ENCODE data around the gene TWF2. TPM values are rescaled to one million over a fixed set of nuclear protein-coding genes. Genes with fewer than 3 reads are reported as not detected.
"Not testable (repeated sequence)": the region's sequence is repeated elsewhere in the genome, so short reads cannot be mapped to it uniquely, and the experiment has no call there.

Gene TWF2
- total RNA-seq (2014; rRNA removed; shearing (Covaris generic); ENCODE audit: low replicate concordance): 37.4 and 100 TPM in 2 replicates

DNA sequence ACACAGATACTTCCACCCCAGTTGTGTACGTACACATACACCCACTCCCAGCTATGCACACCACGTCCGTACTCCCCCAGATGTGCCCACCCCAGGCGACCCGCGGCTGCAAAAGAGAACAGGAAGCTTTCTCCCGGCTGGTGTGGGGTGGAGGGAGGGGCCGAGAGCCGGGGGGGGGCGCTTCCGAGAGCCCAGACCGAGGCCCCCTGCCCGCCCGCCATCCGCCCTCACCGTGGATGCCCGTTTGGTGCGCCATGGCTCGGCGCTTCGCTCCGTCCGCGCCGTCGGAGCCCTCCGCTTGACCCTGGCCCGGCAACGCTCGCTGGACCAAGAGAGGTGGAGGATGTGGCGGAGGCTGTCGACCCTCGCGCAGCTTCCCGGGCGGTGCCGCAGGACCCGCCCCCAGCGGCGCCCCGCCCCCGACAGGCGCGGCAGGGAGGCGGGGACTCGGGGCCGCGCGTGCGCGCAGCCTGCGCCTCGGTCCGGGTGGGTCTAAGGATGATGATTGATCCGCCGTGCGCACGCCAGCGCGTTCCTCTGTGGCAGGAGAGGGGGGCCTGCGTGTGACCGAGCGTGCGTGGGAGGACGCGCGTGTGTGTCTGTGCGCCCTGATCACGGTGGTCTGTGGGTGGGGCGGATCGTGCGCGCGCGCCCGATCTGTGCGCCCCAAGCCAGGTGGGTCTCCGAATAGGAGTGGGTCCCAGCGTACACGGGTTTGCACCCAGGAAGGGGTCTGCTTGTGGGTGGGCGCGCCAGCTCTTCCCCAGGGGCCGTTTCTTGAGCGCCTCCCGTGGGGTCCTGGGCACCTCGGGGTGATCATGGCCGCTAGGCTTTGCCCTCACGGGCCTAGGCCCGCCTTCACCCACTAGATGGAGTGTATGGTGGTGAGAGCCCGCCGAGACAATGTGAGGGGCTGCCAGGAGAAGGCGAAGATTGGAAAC lies at the start of gene TWF2:
TSS of gene TWF2 (minus strand) at position 398 of the 941 bp plus-strand sequence. CDS start at position 256, 142 bp downstream.
- H3K4me3 ChIP-seq: peak within 1 kb of the TSS; percentile 76
- H3K27me3 ChIP-seq: no peaks in the 10 kb centered on the region
- peak; percentile 66 for DNase-seq
- peaks cover 6% of the 10 kb centered on the region for H3K36me3 ChIP-seq
- no peaks in the 10 kb centered on the region for H3K9me3 ChIP-seq

DNA sequence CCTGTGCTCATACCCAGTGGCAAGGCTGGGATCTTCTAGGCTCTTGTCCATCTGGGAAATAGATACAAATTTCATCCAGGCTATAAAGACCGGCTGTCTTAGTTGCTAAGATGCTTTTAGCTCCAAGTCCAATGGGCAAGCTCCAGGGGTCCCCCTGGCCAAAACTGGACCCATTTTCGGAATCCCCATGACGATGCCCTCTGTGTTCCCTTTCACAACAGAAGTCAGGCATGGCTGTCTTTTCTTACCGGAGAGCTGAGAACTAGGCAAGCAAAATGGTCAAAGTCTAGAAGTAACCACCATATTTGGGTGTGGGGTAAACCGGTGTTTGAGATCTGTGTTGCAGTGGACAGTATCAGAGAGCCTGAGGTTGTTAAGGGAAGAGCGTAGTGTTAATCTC lies 49.7 kb upstream of the TWF2 start:
- peak overlapping the region; percentile 98 for H3K4me3 ChIP-seq
- no peaks in the 10 kb centered on the region for H3K27me3 ChIP-seq
- no peaks in the 10 kb centered on the region for H3K9me3 ChIP-seq
- H3K36me3 ChIP-seq: no peaks in the 10 kb centered on the region; the same call in 1 of the 2 replicates
- DNase-seq: no peak

DNA sequence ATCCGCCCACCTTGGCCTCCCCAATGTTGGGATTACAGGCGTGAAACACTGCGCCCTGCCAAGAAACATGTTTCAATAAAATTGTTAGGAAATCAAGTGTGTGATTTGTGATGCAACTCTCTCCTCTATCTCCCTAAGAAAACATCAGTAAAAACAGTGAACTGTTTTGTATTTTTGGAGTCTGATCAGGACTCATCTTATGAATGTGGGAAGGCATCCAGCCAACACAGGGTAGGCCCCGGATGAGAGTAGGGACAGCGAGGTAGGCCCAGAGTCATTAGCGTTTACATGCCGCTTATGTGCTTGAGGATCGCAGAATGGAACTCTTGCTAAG lies 47.8 kb upstream of the TWF2 start:
- DNase-seq: no peak
- Histone ChIP-seq H3K9me3 (no peaks in the 10 kb centered on the region), H3K36me3 (no peaks in the 10 kb centered on the region; the same call in 1 of the 2 replicates), H3K4me3 (peak overlapping the region; percentile 98), H3K27me3 (no peaks in the 10 kb centered on the region)

DNA sequence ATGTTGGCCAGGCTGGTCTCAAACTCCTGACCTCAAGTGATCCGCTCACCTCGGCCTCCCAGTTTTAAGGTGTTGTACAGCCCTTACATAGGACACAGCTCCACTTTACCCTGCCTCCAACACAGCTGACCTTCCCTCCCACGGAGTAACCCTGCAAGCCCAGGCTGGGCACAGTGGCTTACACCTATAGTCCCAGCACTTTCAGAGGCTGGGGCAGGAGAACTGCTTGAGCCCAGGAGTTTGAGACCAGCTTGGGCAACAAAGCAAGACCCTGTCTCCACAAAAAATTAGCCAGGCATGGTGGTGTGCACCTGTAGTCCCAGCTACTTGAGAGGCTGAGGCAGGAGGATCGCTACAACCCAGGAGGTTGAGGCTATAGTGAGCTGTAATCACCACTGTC lies 45.1 kb upstream of the TWF2 start:
- not testable (repeated sequence) for DNase-seq, H3K9me3 ChIP-seq, H3K27me3 ChIP-seq, H3K4me3 ChIP-seq, H3K36me3 ChIP-seq

DNA sequence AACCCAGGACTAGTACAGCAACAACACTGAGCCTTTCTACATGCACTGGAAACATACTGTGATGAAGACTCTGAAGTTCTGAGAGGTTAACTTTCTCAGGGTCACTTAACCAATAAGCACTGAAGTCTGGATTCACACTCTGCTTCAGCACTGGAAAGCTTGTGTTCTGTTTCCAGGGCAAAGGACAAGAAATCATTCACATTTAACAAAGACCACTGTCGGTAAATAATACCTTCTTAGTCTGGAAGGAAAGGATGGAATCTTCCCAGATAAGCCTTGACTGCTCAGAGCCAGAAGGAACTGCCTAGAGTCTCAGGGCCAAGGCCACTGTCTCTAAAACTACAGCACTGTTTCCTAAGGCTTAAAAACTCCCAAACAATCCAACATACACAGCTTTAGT lies 44.3 kb upstream of the TWF2 start:
- H3K27me3 ChIP-seq: no peaks in the 10 kb centered on the region
- DNase-seq: no peak
- H3K36me3 ChIP-seq: no peaks in the 10 kb centered on the region; the same call in 1 of the 2 replicates
- no peak overlapping the region for H3K4me3 ChIP-seq
- H3K9me3 ChIP-seq: no peaks in the 10 kb centered on the region

DNA sequence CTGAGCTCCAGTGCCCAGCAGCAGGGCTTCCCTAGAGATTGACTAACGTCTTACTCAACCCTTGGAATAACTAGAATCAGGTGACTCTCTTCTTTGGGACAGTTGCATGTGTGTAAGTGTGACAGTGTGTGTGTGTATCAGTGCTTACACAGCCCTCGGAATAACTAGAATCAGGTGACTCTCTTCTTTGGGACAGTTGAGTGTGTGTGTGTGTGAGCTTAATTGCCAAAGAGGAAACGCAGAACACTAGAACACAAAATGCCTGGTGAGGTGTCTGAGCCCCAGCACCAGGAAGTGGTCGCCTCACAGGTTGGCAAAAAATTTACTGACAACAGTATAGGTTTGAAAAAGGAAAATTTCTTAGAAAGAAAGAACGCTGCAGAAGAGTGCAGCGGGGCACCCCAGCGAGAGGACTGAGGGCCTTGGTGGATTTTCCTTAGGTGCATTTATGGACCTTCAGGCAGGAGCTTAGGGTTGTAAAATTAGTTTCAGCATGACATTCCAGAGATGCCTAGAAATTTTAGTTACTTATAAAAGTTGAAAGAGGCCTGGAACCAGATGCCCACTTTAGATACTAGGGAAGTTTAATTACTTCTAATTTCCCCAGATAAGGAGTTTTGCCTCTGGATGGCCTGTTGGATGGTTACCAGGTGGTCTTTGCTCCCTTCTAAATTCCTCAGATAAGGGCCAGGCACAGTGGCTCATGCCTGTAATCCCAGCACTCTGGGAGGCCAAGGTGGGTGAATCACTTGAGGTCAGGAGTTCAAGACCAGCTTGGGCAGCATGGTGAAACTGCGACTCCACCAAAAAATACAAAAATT lies 43.2 kb upstream of the TWF2 start:
- Histone ChIP-seq H3K36me3 (no peaks in the 10 kb centered on the region), H3K9me3 (no peaks in the 10 kb centered on the region), H3K27me3 (no peaks in the 10 kb centered on the region), H3K4me3 (no peak overlapping the region)
- peak; percentile 43 for DNase-seq

DNA sequence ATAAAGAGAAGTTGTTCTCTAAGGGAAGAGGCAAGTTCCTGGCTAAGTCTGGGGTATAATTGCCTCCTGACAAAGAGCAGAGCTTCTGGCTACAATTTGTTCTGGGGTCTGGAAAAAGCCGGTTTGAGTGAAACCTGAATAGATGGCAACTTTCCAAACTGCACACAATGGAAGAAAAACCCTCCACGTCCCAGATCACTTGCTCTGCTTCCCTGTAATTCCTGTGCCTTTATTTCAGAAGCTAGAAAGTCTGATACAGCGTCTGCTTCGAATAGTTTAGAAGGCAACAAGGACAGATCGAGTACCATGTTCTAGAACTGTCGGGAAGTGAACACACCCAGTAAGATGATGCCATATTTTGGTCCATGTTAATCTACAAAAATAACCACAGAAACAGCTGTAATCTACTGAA lies 41.1 kb upstream of the TWF2 start:
- Histone ChIP-seq H3K36me3 (no peaks in the 10 kb centered on the region; the same call in 1 of the 2 replicates), H3K27me3 (no peaks in the 10 kb centered on the region), H3K9me3 (no peaks in the 10 kb centered on the region), H3K4me3 (peak overlapping the region; percentile 83)
- no peak for DNase-seq

DNA sequence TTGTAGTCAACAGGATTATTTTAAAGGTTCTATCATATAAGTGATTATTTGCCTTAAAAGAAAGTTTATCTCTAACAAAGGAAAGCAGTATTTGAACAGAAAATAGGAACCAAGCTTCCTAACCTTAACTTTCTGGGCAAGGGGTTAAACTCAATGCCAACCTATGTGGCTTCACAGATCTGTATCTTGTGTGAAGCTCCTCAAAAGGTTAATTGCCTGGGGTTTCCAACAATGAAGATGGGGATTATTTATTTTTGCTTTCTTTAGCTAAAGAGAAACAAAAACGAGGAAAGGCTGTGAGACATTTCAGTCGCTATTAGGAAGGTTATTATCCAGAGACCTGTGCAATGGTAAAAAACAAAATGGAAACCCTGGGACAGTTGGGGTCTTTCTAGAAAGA lies 40.6 kb upstream of the TWF2 start:
- Histone ChIP-seq H3K27me3 (no peaks in the 10 kb centered on the region), H3K9me3 (no peaks in the 10 kb centered on the region), H3K4me3 (peak overlapping the region; percentile 83), H3K36me3 (peaks cover under 1% of the 10 kb centered on the region)
- no peak for DNase-seq

DNA sequence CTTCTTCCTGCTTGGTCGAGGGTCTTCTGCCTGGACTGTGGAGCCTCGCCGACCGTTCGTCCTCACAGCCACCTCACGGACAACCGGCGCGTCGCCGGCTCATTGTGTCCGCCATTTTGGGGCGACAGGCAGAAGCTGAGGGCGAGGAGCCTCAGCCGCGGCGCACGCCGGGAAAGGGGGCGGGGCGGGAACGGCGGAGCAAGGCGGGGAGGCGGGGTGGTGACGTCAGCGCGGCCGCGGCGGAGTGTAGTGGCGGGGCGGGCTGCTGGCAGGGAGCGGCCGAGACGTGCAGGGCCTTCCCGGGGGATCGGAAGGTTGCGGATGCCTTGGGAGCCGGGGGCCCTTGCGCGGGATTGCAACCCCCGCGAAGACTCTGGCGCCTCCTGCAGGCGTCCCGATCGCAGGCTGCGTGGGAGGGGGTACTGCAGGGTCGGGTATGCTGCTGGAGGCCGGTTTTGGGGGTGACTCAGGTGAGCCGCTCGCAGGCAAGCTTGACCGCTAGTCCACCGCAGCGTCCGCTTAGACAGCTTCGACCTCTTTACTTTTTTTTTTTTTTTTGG lies 39.6 kb upstream of the TWF2 start, which contains the start of gene WDR82:
TSS of gene WDR82 (minus strand) at position 140 of the 560 bp plus-strand sequence. CDS start 288 bp downstream, outside the sequence.
- no peaks in the 10 kb centered on the region for H3K27me3 ChIP-seq
- peaks cover 9% of the 10 kb centered on the region for H3K36me3 ChIP-seq
- peak; percentile 95 for DNase-seq
- no peaks in the 10 kb centered on the region for H3K9me3 ChIP-seq
- H3K4me3 ChIP-seq: peak within 1 kb of the TSS; percentile 83

DNA sequence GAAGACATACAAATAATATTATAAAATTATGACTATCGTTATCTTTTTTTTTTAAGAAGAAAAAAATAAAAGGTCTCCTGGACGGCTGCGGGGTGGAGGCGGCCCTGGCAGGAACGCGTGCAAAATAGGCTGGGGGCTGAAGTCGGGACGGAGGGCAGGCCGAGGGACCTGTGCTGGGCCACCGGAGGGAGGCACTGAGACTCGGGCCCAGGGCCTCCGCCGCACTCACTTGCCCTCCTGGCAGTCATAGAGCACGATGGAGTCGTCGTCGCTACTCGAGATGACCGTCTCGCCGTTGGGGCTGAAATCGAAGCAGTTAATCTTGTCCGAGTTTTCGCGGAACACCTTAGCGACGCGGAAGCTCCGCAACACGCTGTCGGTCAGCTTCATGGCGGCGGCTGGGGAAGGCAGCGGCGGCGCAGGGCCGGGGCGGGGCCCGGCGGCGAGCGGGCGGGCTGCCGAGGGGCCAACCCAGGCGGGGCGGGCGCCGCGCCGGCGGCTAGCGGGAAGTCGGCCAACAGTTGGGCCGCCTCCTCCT lies 39.1 kb upstream of the TWF2 start:
- Histone ChIP-seq H3K36me3 (peaks cover 12% of the 10 kb centered on the region), H3K9me3 (no peaks in the 10 kb centered on the region), H3K27me3 (no peaks in the 10 kb centered on the region), H3K4me3 (peak overlapping the region; percentile 83)
- DNase-seq: peak; percentile 34

DNA sequence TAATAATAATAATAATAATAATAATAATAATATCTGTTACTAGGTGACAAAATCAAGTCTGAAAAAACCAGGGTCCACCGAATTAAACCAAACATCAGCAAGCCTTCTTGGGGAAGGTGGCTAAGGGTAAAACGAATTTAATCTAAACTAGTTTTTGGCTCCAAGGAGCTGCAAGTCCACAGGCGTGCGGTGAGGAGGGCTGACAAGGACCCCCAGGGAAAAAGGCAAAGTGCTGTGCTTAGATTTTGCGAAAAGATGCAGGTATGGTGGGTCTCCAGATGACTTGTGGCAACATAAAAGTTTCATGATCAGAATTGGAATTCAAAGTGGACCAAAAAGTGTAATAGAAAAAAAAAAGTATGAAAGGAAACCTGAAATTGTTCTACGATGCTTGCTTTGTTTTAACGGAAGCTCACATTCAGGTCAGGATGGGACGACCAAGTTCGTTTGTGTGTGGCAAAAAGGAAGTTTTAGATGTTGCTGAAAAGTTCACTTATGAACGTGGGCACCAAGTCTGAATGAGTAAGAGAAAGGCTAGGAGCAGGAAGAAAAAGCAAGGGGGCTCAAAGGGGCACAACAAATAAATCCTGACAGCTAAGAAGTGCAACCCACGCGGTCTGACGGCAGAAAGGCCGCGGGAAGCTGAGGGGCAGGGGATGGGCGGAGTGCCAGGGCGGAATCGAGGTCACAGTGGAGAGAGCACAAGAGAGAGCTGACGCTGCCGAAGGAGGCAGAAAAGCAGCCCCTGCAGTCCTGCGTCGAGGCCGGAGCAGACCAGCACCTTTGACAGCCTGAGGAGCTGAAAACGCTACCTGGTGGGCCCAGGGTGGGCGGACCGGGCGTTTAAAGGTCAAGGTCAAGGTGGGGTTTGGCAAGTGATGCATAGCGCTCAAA lies 38.4 kb upstream of the TWF2 start:
- Histone ChIP-seq H3K9me3 (no peaks in the 10 kb centered on the region), H3K36me3 (peaks cover 17% of the 10 kb centered on the region), H3K27me3 (no peaks in the 10 kb centered on the region), H3K4me3 (peak overlapping the region; percentile 83)
- DNase-seq: peak; percentile 79

DNA sequence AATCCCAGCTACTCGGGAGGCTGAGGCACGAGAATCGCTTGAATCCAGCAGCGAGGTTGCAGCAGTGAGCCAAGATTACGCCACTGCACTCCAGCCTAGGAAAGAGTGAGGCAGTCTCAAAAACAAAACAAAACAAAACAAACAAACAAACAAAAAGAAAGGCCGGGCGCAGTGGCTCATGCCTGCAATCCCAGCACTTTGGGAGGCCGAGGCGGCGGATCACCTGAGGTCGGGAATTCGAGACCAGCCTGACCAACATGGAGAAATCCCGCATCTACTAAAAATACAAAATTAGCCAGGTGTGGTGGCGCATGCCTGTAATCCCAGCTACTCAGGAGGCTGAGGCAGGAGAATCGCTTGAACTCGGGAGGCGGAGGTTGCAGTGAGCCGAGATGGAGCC lies 35.8 kb upstream of the TWF2 start:
- not testable (repeated sequence) for H3K27me3 ChIP-seq, H3K4me3 ChIP-seq, H3K9me3 ChIP-seq, DNase-seq
- H3K36me3 ChIP-seq: peaks cover 29% of the 10 kb centered on the region

DNA sequence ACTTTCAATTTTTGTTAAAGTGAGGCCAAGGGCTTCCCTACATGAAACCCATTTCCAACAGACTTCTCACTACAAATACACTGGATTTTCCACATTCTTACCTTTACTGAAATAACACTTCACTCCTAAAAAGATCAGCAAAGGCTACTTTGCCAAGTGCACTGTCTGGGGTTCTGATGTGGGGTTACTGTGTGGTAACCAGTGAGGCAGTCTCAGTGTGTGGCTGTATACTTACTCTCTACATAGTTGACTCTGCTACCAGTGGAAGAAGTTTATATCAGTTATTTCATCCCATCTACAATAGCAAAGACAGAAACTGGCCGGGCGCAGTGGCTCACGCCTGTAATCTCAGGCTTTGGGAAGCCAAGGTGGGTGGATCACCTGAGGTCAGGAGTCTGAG lies 33.9 kb upstream of the TWF2 start:
- peaks cover 41% of the 10 kb centered on the region for H3K36me3 ChIP-seq
- DNase-seq: no peak
- H3K4me3 ChIP-seq: no peak overlapping the region
- H3K9me3 ChIP-seq: no peaks in the 10 kb centered on the region
- H3K27me3 ChIP-seq: no peaks in the 10 kb centered on the region

DNA sequence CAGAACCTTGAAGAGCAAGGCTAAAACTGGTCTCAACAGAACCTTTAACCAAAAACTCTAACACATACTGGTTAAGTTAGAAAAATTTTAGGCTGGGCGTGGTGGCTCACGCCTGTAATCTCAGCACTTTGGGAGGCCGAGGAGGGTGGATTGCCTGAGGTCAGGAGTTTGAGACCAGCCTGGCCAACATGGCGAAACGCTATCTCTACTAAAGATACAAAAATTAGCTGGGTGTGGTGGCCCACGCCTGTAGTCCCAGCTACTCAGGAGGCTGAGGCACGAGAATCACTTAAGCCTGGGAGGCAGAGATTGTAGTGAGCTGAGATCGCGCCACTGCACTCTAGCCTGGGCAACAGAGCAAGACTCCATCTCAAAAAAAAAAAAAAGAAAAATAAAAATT lies 33.2 kb upstream of the TWF2 start:
- H3K9me3 ChIP-seq, H3K27me3 ChIP-seq, H3K4me3 ChIP-seq, DNase-seq: not testable (repeated sequence)
- peaks cover 47% of the 10 kb centered on the region for H3K36me3 ChIP-seq

DNA sequence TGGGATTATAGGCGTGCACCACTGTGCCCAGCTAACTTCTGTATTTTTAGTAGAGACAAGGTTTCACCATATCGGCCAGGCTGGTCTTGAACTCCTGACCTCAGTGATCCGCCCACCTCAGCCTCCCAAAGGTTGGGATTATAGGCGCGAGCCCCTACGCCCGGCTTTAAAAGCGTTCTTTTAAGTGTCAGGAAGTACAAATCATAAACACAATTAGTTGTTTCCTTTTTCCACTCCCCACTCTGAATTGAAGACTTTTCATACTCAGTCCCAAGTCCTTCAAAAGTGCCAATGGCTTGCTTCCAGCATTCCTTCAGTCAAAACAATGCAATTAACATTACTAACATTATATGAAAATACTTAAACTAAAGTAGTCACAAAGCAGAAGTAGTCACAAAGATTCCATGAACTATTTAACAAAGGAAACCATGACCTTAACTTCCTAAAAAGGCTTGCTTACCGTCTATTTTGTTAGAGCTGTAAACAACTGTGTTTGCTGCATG lies 31.3 kb upstream of the TWF2 start:
- H3K9me3 ChIP-seq: no peaks in the 10 kb centered on the region
- no peak for DNase-seq
- no peaks in the 10 kb centered on the region for H3K27me3 ChIP-seq
- H3K4me3 ChIP-seq: no peak overlapping the region
- peaks cover 60% of the 10 kb centered on the region for H3K36me3 ChIP-seq

DNA sequence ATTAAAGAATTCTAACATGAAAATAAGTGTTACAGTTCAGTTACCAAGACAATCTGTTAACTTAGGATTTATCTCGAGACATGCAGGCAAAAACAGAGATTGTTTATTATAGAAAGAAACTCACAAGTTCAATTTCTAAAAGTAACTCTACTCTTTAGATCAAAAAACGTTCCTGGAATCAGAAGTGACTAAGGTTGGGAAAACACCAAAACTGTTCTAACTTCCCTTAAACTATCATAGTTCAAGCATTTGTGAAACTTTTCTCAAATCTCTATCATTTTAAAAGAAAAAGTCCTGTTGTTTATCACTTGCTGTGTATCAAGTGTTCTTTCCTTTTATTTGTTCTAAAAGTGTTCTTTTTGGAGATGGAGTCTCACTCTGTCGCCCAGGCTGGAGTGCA lies 30.8 kb upstream of the TWF2 start:
- Histone ChIP-seq H3K36me3 (peaks cover 60% of the 10 kb centered on the region), H3K27me3 (no peaks in the 10 kb centered on the region), H3K4me3 (no peak overlapping the region), H3K9me3 (no peaks in the 10 kb centered on the region)
- DNase-seq: no peak

Measured in MG63 (cell line).